ENCODE results near the gene DPH7.

GRCh38 chr9:137544176-137544760 is 34.5 kb downstream of the DPH7 start:
- TF ChIP-seq BACH2 (CRISPR knock-in tag; IDR thresholded peaks at IDR 0.05; ENCODE audit: borderline replicate concordance) (no peak), ISL1 (CRISPR knock-in tag; IDR thresholded peaks at IDR 0.05) (no peak)
